NCI-H446 treated with DMSO at 0.1 percent for 48 hours (cell line): ENCODE data around the gene CNGA1.

Experiments used
- DNase-seq: peaks from one replicate; lab custom pipeline; 2025; lab: John Stamatoyannopoulos, UW

Gene CNGA1

GRCh38 chr4:47891928-47892327 is 124.6 kb downstream of the CNGA1 start:
- DNase-seq = no peak
